H9 (cell line): ENCODE measurements around the gene KANSL1. TPM values are rescaled to one million over a fixed set of nuclear protein-coding genes. Genes with fewer than 3 reads are reported as not detected.

Experiments used
- DNase-seq: peaks from one replicate; pipeline ENCODE4 v3.0.0-alpha.2; 2017
- H2AFZ ChIP-seq: one replicate; pipeline ENCODE4 v1.6.1; 2013; ENCODE audit warnings: mild to moderate bottlenecking, low read length, control low read depth, moderate library complexity
- H2AK5ac ChIP-seq: 2 replicates; pipeline ENCODE4 v1.6.1; 2013; ENCODE audit warnings: low read length, control low read depth, mixed read lengths; ENCODE audit not compliant: insufficient read length
- H2BK120ac ChIP-seq: one replicate; pipeline ENCODE4 v1.6.1; 2013; ENCODE audit warnings: low read depth, mild to moderate bottlenecking, low read length, control low read depth, inconsistent platforms; ENCODE audit not compliant: poor library complexity, severe bottlenecking
- H2BK12ac ChIP-seq: 2 replicates; pipeline ENCODE4 v1.6.1; 2013; ENCODE audit warnings: low read length, control low read depth, mixed read lengths, low read depth; ENCODE audit not compliant: insufficient read length
- H2BK15ac ChIP-seq: 2 replicates; pipeline ENCODE4 v1.6.1; 2013; ENCODE audit warnings: low read depth, low read length, control low read depth
- H2BK20ac ChIP-seq: one replicate; pipeline ENCODE4 v1.6.1; 2013; ENCODE audit warnings: low read depth, mild to moderate bottlenecking, low read length, control low read depth, inconsistent platforms; ENCODE audit not compliant: poor library complexity, severe bottlenecking
- H2BK5ac ChIP-seq: 2 replicates; pipeline ENCODE4 v1.6.1; 2013; ENCODE audit warnings: low read length, control low read depth, mixed read lengths; ENCODE audit not compliant: insufficient read length
- H3K14ac ChIP-seq: 2 replicates; pipeline ENCODE4 v1.6.1; 2013; ENCODE audit warnings: low read length, control low read depth; ENCODE audit not compliant: insufficient read depth
- H3K18ac ChIP-seq: 2 replicates; pipeline ENCODE4 v1.6.1; 2013; ENCODE audit warnings: low read depth, mild to moderate bottlenecking, mixed read lengths, low read length, control low read depth; ENCODE audit not compliant: insufficient read length
- H3K23ac ChIP-seq: 2 replicates; pipeline ENCODE4 v1.6.1; 2013; ENCODE audit warnings: low read length, control low read depth, mixed read lengths, low read depth; ENCODE audit not compliant: insufficient read length
- H3K23me2 ChIP-seq: 2 replicates; pipeline ENCODE4 v1.6.1; 2013; ENCODE audit warnings: low read depth, mild to moderate bottlenecking, mixed read lengths, low read length, control low read depth; ENCODE audit not compliant: insufficient read length, poor library complexity, severe bottlenecking
- H3K27ac ChIP-seq: 2 replicates; pipeline ENCODE4 v1.5.1; 2013; ENCODE audit warnings: low read length, control low read depth, mixed read lengths, low read depth; ENCODE audit not compliant: insufficient read length
- H3K27me3 ChIP-seq: 2 replicates; pipeline ENCODE4 v1.6.1; 2013; ENCODE audit warnings: low read length, control low read depth, inconsistent platforms; ENCODE audit not compliant: insufficient read depth
- H3K4ac ChIP-seq: 2 replicates; pipeline ENCODE4 v1.6.1; 2013; ENCODE audit warnings: low read depth, mild to moderate bottlenecking, control low read depth, inconsistent platforms, low read length, moderate library complexity
- H3K4me1 ChIP-seq: 2 replicates; pipeline ENCODE4 v1.6.1; 2013; ENCODE audit warnings: low read length, control low read depth, inconsistent platforms; ENCODE audit not compliant: insufficient read depth
- H3K4me2 ChIP-seq: 2 replicates; pipeline ENCODE4 v1.6.1; 2013; ENCODE audit warnings: low read length, control low read depth, mixed read lengths; ENCODE audit not compliant: insufficient read length, insufficient read depth
- H3K56ac ChIP-seq: 2 replicates; pipeline ENCODE4 v1.6.1; 2013; ENCODE audit warnings: low read depth, mild to moderate bottlenecking, mixed read lengths, low read length, control low read depth; ENCODE audit not compliant: insufficient read length
- H3K79me1 ChIP-seq: 2 replicates; pipeline ENCODE4 v1.6.1; 2013; ENCODE audit warnings: low read depth, mild to moderate bottlenecking, moderate library complexity, low read length, control low read depth, inconsistent platforms; ENCODE audit not compliant: insufficient read depth, poor library complexity, severe bottlenecking
- H3K79me2 ChIP-seq: 2 replicates; pipeline ENCODE4 v1.6.1; 2013; ENCODE audit warnings: low read length, control low read depth, inconsistent platforms; ENCODE audit not compliant: insufficient read depth
- H3K9ac ChIP-seq: 2 replicates; pipeline ENCODE4 v1.6.1; 2013; ENCODE audit warnings: low read length, control low read depth, mixed read lengths; ENCODE audit not compliant: insufficient read length; ENCODE audit errors: extremely low read depth
- H3K9me3 ChIP-seq: one replicate; pipeline ENCODE4 v1.6.1; 2013; ENCODE audit warnings: low read depth, low read length, inconsistent platforms; ENCODE audit not compliant: control insufficient read depth
- H3T11ph ChIP-seq: one replicate; pipeline ENCODE4 v1.6.1; 2013; ENCODE audit warnings: mild to moderate bottlenecking, low read length, control low read depth, inconsistent platforms
- H4K20me1 ChIP-seq: one replicate; pipeline ENCODE4 v1.6.1; 2013; ENCODE audit not compliant: control insufficient read depth, insufficient read length, insufficient read depth
- H4K5ac ChIP-seq: 2 replicates; pipeline ENCODE4 v1.6.1; 2013; ENCODE audit warnings: low read depth, mild to moderate bottlenecking, mixed read lengths, low read length, control low read depth; ENCODE audit not compliant: insufficient read length
- H4K8ac ChIP-seq: replicated peaks from 2 replicates; pipeline ENCODE4 v1.6.1; 2013; ENCODE audit warnings: low read length, control low read depth, mixed read lengths, low read depth; ENCODE audit not compliant: insufficient read length
- H4K91ac ChIP-seq: 2 replicates; pipeline ENCODE4 v1.6.1; 2013; ENCODE audit warnings: low read depth, mild to moderate bottlenecking, moderate library complexity, mixed read lengths, low read length, control low read depth; ENCODE audit not compliant: insufficient read length
- H3K27ac Mint-ChIP-seq, 3 experiments: 2 replicates in 2 of 3; 3 replicates in 1 of 3; pipeline ENCODE4 v1.8.0; 2020 to 2021; ENCODE audit warnings: mixed read lengths in 3 of 3, mild to moderate bottlenecking in 1 of 3, moderate library complexity in 1 of 3
- H3K27me3 Mint-ChIP-seq: 2 replicates; pipeline ENCODE4 v1.8.0; 2021; ENCODE audit warnings: low read depth, mild to moderate bottlenecking, moderate library complexity, mixed read lengths
- H3K36me3 Mint-ChIP-seq, 3 experiments: 2 replicates in 2 of 3; 3 replicates in 1 of 3; pipeline ENCODE4 v1.8.0; 2020 to 2021; ENCODE audit warnings: low read depth in 3 of 3, mixed read lengths in 3 of 3; ENCODE audit not compliant: insufficient read depth in 1 of 3
- H3K4me1 Mint-ChIP-seq, 2 experiments: 2 replicates each; pipeline ENCODE4 v1.8.0; 2020; ENCODE audit warnings: mixed read lengths in 2 of 2
- H3K4me3 Mint-ChIP-seq, 2 experiments: 2 replicates in 1 of 2; 3 replicates in 1 of 2; pipeline ENCODE4 v1.8.0; 2020 to 2021; ENCODE audit warnings: mild to moderate bottlenecking in 2 of 2, mixed read lengths in 2 of 2, moderate library complexity in 1 of 2
- H3K9me3 Mint-ChIP-seq, 2 experiments: 2 replicates in 1 of 2; 3 replicates in 1 of 2; pipeline ENCODE4 v1.8.0; 2020; ENCODE audit warnings: mild to moderate bottlenecking in 2 of 2, mixed read lengths in 2 of 2, moderate library complexity in 1 of 2
- CTCF ChIP-seq: fragments of 200-600 bp; sonication (generic); conservative IDR thresholded peaks from 3 replicates; pipeline ENCODE4 v1.8.0; 2021; ENCODE audit warnings: antibody characterized with exemption, mild to moderate bottlenecking
- WGBS: extraction: QIAGEN DNeasy Blood & Tissue Kit; methylation state at CpG from one replicate; pipeline ENCODE4 v1.1.7; 2013; ENCODE audit warnings: missing lambda C conversion rate, low lambda C conversion rate, mixed read lengths; ENCODE audit not compliant: insufficient read length; ENCODE audit errors: extremely low coverage; 5-methylcytosine and 5-hydroxymethylcytosine counted together
- total RNA-seq: library from RNA; stranded (reverse); gene quantifications from 2 replicates; pipeline ENCODE4 v1.2.1, GENCODE V29; 2021

Gene KANSL1
- total RNA-seq, 1 experiment from 2014 or later = 114 TPM

- Histone ChIP-seq H3K27ac (no peak overlapping the region), H4K91ac (no peak overlapping the region), H3K9ac (no peak overlapping the region), H3K9me3 (no peaks in the 10 kb centered on the region), H2BK5ac (no peak overlapping the region), H4K20me1 (no peaks in the 10 kb centered on the region), H3T11ph (no peak overlapping the region), H2AFZ (no peak overlapping the region), H3K4me1 (peaks cover 6% of the 10 kb centered on the region), H3K4ac (no peak overlapping the region), H3K79me1 (peaks cover 10% of the 10 kb centered on the region), H2BK12ac (no peak overlapping the region), H3K56ac (no peak overlapping the region), H4K8ac (no peak overlapping the region), H2BK20ac (no peak overlapping the region), H3K4me2 (no peak overlapping the region), H3K14ac (no peak overlapping the region), H4K5ac (no peak overlapping the region), H2BK15ac (no peak overlapping the region), H3K18ac (no peak overlapping the region), H3K23me2 (no peaks in the 10 kb centered on the region), H2AK5ac (no peak overlapping the region), H3K23ac (no peak overlapping the region), H3K27me3 (no peaks in the 10 kb centered on the region; the same call in 1 of the 2 replicates), H2BK120ac (no peak overlapping the region), H3K79me2 (peaks cover 85% of the 10 kb centered on the region)
- Mint-ChIP-seq H3K36me3 (peaks cover 2 to 11% (median 2%) of the 10 kb centered on the region in 3 experiments; a peak in 4 of 7 replicates), H3K4me3 (no peak overlapping the region), H3K9me3 (no peaks in the 10 kb centered on the region), H3K4me1 (peaks cover 60 to 61% of the 10 kb centered on the region in 2 experiments), H3K27me3 (no peaks in the 10 kb centered on the region), H3K27ac (0 out of 7 replicates have a peak overlapping the region, but pooled peaks of 1 of the 3 experiments have one; percentile 46)
- WGBS = no CpG with 5 or more reads among the region's 2 CpGs
- no peak for TF ChIP-seq CTCF
- no peak for DNase-seq
These were observed 33.5 kb downstream of the KANSL1 start for GRCh38 chr17:46159686-46160085.
